IPS-18a (cell line): ENCODE measurements around the gene NKX2-1.

Source experiments
- H3K27ac ChIP-seq: one replicate; pipeline ENCODE4 v1.5.1; 2013; ENCODE audit warnings: low read length
- H3K27me3 ChIP-seq: one replicate; pipeline ENCODE4 v1.6.1; 2013; ENCODE audit warnings: mild to moderate bottlenecking, low read length; ENCODE audit not compliant: control insufficient read depth, insufficient read depth
- H3K36me3 ChIP-seq: one replicate; pipeline ENCODE4 v1.6.1; 2013; ENCODE audit warnings: low read depth, low read length; ENCODE audit not compliant: control insufficient read depth
- H3K4me1 ChIP-seq: one replicate; pipeline ENCODE4 v1.6.1; 2013; ENCODE audit warnings: low read depth, low read length; ENCODE audit not compliant: control insufficient read depth
- H3K4me3 ChIP-seq: one replicate; pipeline ENCODE4 v1.5.1; 2013; ENCODE audit warnings: low read length
- H3K9ac ChIP-seq: one replicate; pipeline ENCODE4 v1.6.1; 2013; ENCODE audit warnings: mild to moderate bottlenecking, low read length, moderate library complexity
- H3K9me3 ChIP-seq: one replicate; pipeline ENCODE4 v1.6.1; 2013; ENCODE audit warnings: low read depth, low read length; ENCODE audit not compliant: control insufficient read depth

Gene NKX2-1

GRCh38 chr14:36508418-36509068 is 11.5 kb downstream of the NKX2-1 start:
- peaks cover 100% of the 10 kb centered on the region for H3K27me3 ChIP-seq
- H3K36me3 ChIP-seq, result no peaks in the 10 kb centered on the region
- no peak overlapping the region for H3K4me3 ChIP-seq
- no peak overlapping the region for H3K9ac ChIP-seq
- no peak overlapping the region for H3K27ac ChIP-seq
- H3K4me1 ChIP-seq, result peaks cover 26% of the 10 kb centered on the region
- H3K9me3 ChIP-seq, result no peaks in the 10 kb centered on the region

- no peak overlapping the region for H3K4me3 ChIP-seq
- peaks cover 100% of the 10 kb centered on the region for H3K27me3 ChIP-seq
Measured at GRCh38 chr14:36507847-36508417, 12.1 kb downstream of the NKX2-1 start.

GRCh38 chr14:36506732-36507614 is 13.1 kb downstream of the NKX2-1 start:
- H3K9ac ChIP-seq, result no peak overlapping the region

More at GRCh38 chr14:36507847-36508417, 12.1 kb downstream of the NKX2-1 start:
- Histone ChIP-seq H3K9ac (no peak overlapping the region), H3K27ac (no peak overlapping the region), H3K9me3 (no peaks in the 10 kb centered on the region), H3K36me3 (no peaks in the 10 kb centered on the region), H3K4me1 (peaks cover 26% of the 10 kb centered on the region)

GRCh38 chr14:36505892-36506731 is 13.9 kb downstream of the NKX2-1 start:
- peaks cover 26% of the 10 kb centered on the region for H3K4me1 ChIP-seq
- H3K27ac ChIP-seq, result no peak overlapping the region
- no peak overlapping the region for H3K9ac ChIP-seq
- no peak overlapping the region for H3K4me3 ChIP-seq
- H3K9me3 ChIP-seq, result no peaks in the 10 kb centered on the region
- peaks cover 100% of the 10 kb centered on the region for H3K27me3 ChIP-seq
- no peaks in the 10 kb centered on the region for H3K36me3 ChIP-seq

More at GRCh38 chr14:36506732-36507614, 13.1 kb downstream of the NKX2-1 start:
- Histone ChIP-seq H3K4me3 (no peak overlapping the region), H3K9me3 (no peaks in the 10 kb centered on the region), H3K4me1 (peaks cover 26% of the 10 kb centered on the region), H3K27ac (no peak overlapping the region), H3K36me3 (no peaks in the 10 kb centered on the region), H3K27me3 (peaks cover 100% of the 10 kb centered on the region)

GRCh38 chr14:36505181-36505815 is 14.7 kb downstream of the NKX2-1 start:
- H3K27me3 ChIP-seq, result peaks cover 100% of the 10 kb centered on the region
- H3K36me3 ChIP-seq, result no peaks in the 10 kb centered on the region
- no peak overlapping the region for H3K27ac ChIP-seq
- peaks cover 23% of the 10 kb centered on the region for H3K4me1 ChIP-seq
- peak overlapping the region; percentile 18 for H3K4me3 ChIP-seq
- H3K9me3 ChIP-seq, result no peaks in the 10 kb centered on the region
- no peak overlapping the region for H3K9ac ChIP-seq

GRCh38 chr14:36504771-36505175 is 15.3 kb downstream of the NKX2-1 start:
- peak overlapping the region; percentile 18 for H3K4me3 ChIP-seq
- H3K27ac ChIP-seq, result no peak overlapping the region
- H3K4me1 ChIP-seq, result peaks cover 23% of the 10 kb centered on the region
- H3K36me3 ChIP-seq, result no peaks in the 10 kb centered on the region
- peaks cover 100% of the 10 kb centered on the region for H3K27me3 ChIP-seq
- H3K9ac ChIP-seq, result no peak overlapping the region
- H3K9me3 ChIP-seq, result no peaks in the 10 kb centered on the region

- Histone ChIP-seq H3K27me3 (peaks cover 100% of the 10 kb centered on the region), H3K9me3 (no peaks in the 10 kb centered on the region), H3K9ac (no peak overlapping the region), H3K4me3 (peak overlapping the region; percentile 5), H3K4me1 (peaks cover 22% of the 10 kb centered on the region), H3K27ac (no peak overlapping the region), H3K36me3 (no peaks in the 10 kb centered on the region)
Measured at GRCh38 chr14:36503771-36504741, 16.0 kb downstream of the NKX2-1 start.

- Histone ChIP-seq H3K9me3 (no peaks in the 10 kb centered on the region), H3K4me3 (no peak overlapping the region), H3K36me3 (no peaks in the 10 kb centered on the region), H3K4me1 (peaks cover 17% of the 10 kb centered on the region), H3K9ac (no peak overlapping the region), H3K27me3 (peaks cover 100% of the 10 kb centered on the region), H3K27ac (no peak overlapping the region)
Measured at GRCh38 chr14:36502558-36503508, 17.2 kb downstream of the NKX2-1 start.

- Histone ChIP-seq H3K36me3 (no peaks in the 10 kb centered on the region), H3K9ac (no peak overlapping the region), H3K27ac (no peak overlapping the region), H3K4me3 (no peak overlapping the region), H3K27me3 (peaks cover 99% of the 10 kb centered on the region), H3K9me3 (no peaks in the 10 kb centered on the region), H3K4me1 (peaks cover 6% of the 10 kb centered on the region)
Measured at GRCh38 chr14:36498938-36499337, 21.1 kb downstream of the NKX2-1 start.
